Daoy (cell line): ENCODE measurements around the gene CHST10. TPM values are rescaled to one million over a fixed set of nuclear protein-coding genes. Genes with fewer than 3 reads are reported as not detected.
"Not testable (repeated sequence)": the region's sequence is repeated elsewhere in the genome, so short reads cannot be mapped to it uniquely, and the experiment has no call there.

ENCODE experiments used
- DNase-seq: peaks from one replicate; pipeline ENCODE4 v3.0.0-alpha.2; 2015; ENCODE audit warnings: low read depth
- total RNA-seq: library from RNA; depleted of rRNA; stranded (reverse); fragments of >200 nt; shearing (Covaris generic); gene quantifications from 2 replicates; pipeline ENCODE4 v1.2.3, GENCODE V29; 2014; rRNA removed

Gene CHST10, protein sequence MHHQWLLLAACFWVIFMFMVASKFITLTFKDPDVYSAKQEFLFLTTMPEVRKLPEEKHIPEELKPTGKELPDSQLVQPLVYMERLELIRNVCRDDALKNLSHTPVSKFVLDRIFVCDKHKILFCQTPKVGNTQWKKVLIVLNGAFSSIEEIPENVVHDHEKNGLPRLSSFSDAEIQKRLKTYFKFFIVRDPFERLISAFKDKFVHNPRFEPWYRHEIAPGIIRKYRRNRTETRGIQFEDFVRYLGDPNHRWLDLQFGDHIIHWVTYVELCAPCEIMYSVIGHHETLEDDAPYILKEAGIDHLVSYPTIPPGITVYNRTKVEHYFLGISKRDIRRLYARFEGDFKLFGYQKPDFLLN
- 9.4 and 13.6 TPM in 2 replicates for total RNA-seq

DNA sequence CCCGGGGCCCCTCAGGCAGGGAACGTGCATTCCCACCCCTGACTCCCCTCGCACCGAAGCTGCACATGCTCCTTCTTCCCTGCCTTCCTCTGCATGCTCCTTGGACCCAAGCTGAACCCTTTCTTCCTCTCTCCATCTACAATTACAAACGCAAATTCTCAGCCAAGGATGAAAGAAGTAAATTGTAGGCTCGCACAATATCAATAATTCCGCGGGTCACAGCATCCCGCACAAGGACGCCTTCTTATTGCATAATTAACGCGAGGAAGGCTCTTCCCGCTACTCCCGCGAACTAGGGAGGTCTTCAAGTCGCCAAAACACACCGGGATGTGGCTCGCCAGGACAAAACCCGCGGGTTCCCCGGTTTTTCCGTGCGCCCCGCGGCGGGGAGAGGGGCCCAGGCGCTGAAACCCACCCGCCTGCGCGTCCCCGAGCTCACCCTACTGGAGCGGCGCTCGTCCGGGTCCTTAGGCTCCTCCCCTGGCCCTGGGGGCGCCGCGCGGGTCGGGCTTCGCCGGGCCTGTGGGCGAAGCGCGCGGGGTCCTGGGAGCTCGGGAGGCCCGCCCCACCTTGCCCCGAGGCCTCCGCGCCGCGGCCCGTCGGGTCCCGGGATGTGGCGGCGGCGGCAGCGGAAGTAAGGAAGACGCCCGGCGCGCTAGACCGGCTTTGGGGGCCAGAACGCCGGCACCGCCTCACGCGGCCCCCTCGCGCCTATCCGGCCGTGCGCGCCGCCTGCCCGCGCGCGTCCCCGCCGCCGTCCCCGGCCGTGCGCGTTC lies at the start of gene CHST10:
TSS of gene CHST10 (minus strand) at position 734 of the 776 bp plus-strand sequence. CDS start 10,993 bp downstream, outside the sequence.
- DNase-seq, result peak; percentile 72

DNA sequence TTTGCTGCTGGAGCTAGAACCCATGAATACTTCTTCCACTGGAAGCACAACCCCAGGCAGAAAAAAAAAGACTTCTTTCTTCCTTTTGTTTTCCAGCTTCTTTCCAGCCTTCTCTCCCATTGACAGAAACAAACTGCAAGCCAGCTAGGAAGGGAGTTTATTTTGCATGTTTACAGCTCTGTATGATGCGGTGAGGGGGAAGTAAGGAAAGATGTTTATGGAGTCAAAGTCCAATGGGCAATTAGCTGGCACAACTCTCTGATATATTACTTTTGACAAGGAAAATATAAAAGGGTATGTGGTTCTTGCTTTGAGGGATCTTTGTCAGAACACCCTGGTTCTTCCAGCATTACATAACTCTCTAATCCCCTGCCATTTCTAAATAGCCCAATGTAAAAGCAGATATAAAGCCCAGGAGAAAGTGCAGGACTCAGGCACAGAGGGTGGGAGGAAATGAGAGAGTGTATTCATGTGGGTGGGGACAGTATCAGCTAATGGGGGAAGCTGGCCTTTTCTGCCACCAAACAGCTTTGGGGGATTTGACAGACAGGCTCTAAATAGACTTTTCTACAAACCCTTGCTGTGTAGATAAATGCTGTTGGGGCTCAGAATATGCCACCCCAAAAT lies 43.5 kb upstream of the CHST10 start:
- no peak for DNase-seq

DNA sequence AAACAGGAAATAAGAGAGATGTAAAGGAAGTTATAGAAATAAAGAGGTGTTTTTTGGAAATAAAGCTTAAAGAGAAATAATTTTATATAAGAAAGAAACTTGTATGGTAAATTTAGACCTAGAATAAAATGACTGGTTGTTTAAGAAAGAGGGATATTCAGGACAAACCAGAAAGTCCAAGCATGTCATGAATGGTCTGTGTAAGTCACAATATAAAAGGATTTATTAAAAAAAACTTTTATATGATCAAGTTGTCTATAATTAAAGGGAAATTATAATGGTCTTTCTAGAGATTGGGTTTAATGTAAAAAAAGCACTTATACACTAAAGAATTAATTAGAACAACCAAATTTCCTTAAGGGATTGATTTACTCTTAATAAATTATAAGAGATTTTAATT lies 38.9 kb upstream of the CHST10 start:
- not testable (repeated sequence) for DNase-seq

- DNase-seq, result no peak
These were observed 36.4 kb upstream of the CHST10 start for GRCh38 chr2:100453853-100454252.

- DNase-seq, result no peak
These were observed 34.3 kb upstream of the CHST10 start for GRCh38 chr2:100451734-100452133.

DNA sequence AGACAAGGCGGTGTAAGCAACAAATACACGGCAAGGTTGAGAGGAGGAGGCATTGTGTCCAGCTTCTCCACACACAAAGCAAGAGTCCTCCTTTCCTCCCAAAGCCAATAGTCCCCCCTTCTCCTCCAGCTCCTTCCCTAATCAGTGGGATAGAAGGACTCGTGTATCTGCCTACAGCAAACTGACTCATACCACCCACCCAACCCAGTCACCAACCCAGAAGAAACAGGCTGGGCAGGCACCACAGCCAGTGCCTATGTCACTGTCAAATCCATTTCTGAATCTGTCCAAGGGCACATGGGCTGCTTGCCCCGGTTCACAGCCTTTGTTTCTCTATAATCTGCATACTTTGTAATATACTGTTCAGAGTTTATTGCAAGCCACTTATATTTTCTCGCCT lies 33.6 kb upstream of the CHST10 start:
- DNase-seq, result no peak

DNA sequence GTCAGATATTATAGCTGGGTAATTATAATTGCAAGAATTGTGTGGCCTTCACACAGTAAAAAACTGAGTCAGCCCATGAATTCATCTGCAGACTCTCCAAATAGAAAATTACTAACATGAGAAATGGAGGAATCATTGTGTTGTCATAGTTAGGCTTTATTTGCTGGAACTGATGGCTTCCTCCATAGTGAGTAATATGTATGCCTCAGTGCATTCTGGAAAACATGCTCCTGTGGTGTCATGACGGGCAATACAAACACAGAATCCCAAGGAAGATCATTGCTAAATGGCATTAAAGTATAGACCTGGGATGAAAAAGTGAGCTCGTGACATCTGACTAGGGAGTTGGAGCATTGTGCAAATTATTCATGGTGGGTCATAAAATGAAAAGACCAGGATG lies 29.2 kb upstream of the CHST10 start:
- DNase-seq, result no peak

- DNase-seq, result no peak
These were observed 20.3 kb upstream of the CHST10 start for GRCh38 chr2:100437751-100438150.

- no peak for DNase-seq
These were observed 12.3 kb upstream of the CHST10 start for GRCh38 chr2:100429726-100430125.

GRCh38 chr2:100427627-100428258 lies 10.3 kb upstream of the CHST10 start:
- DNase-seq, result peak; percentile 16

GRCh38 chr2:100427111-100427510 lies 9.6 kb upstream of the CHST10 start:
- no peak for DNase-seq

- DNase-seq, result no peak
These were observed 8.9 kb upstream of the CHST10 start for GRCh38 chr2:100426384-100426720.

GRCh38 chr2:100425573-100426383 lies 8.3 kb upstream of the CHST10 start:
- DNase-seq, result no peak

DNA sequence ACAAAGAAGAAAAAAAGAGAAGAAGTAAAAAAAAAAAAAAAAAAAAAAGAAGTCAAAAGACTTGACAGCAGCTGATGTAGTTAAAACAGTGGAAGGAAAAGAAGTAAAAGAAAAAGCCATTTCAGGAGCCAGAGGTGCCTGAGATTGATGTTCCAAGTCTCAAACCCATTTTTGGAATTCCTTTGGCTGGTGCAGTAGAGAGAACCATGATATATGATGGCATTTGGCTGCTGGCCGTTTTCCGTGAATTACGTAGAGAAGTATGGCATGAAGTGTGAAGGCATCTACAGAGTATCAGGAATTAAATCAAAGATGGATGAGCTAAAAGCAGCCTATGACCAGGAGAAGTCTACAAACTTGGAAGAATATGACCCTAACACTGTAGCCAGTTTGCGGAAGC lies 7.6 kb upstream of the CHST10 start:
- DNase-seq, result no peak

- no peak for DNase-seq
These were observed 6.9 kb upstream of the CHST10 start for GRCh38 chr2:100424277-100424875.

- DNase-seq, result no peak
These were observed 6.2 kb upstream of the CHST10 start for GRCh38 chr2:100423631-100424030.

GRCh38 chr2:100422320-100423055 lies 5.0 kb upstream of the CHST10 start:
- DNase-seq, result peak; percentile 15

GRCh38 chr2:100419915-100420314 lies 2.4 kb upstream of the CHST10 start:
- no peak for DNase-seq

- peak; percentile 11 for DNase-seq
These were observed 1.0 kb upstream of the CHST10 start for GRCh38 chr2:100418406-100418962.

DNA sequence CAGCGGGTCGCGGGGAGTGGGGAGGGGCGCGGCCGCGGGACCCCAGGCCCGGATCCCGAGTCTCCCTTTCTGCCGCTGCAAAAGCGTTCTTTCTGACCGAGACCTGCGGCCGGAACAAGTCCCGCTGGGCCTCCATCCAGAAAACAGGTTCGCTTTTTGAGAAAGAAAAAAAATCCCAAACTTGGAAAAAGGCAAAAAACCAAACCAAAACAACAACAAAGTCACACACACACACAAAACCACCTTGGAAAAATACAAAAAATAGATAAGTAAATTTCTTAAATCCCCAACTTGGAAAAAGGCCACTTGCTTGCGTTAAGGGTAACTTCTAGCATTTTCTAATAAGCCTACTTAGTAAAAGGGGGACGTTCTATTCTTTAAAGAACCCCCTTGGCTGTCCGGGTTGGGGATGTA lies 250 bp upstream of the CHST10 start:
- no peak for DNase-seq
